Thoracic aorta endothelial cell (primary cell): ENCODE results near the gene PLEKHG1. TPM values are rescaled to one million over a fixed set of nuclear protein-coding genes. Genes with fewer than 3 reads are reported as not detected.

Source experiments
- total RNA-seq: library from RNA; depleted of rRNA; stranded (reverse); fragments of >200 nt; gene quantifications from 2 replicates; pipeline ENCODE4 v1.2.3, GENCODE V29; 2012

Gene PLEKHG1
- total RNA-seq: 78.7 and 87.0 TPM in 2 replicates

GRCh38 chr6:150599199-150600009, at the start of gene PLEKHG1:
Gene PLEKHG1 (plus strand): TSS chr6:150599885. CDS start chr6:150733682, 133,797 bp downstream.

Other genes starting within 250 kb of the PLEKHG1 start
- gene IYD, start 230.9 kb upstream of the PLEKHG1 start, total RNA-seq: not detected in 2 replicates